GM19025 (cell line): ENCODE data around the gene SLC44A3.

Source experiments
- ATAC-seq: cut with Tn5 transposase; IDR thresholded peaks from one replicate; pipeline ENCODE4 v1.9.1; 2021; ENCODE audit warnings: mild to moderate bottlenecking, low read depth, moderate library complexity; ENCODE audit not compliant: unreplicated experiment

The SLC44A3 gene

GRCh38 chr1:94871031-94871430, 50.9 kb downstream of the SLC44A3 start:
- no peak for ATAC-seq

DNA sequence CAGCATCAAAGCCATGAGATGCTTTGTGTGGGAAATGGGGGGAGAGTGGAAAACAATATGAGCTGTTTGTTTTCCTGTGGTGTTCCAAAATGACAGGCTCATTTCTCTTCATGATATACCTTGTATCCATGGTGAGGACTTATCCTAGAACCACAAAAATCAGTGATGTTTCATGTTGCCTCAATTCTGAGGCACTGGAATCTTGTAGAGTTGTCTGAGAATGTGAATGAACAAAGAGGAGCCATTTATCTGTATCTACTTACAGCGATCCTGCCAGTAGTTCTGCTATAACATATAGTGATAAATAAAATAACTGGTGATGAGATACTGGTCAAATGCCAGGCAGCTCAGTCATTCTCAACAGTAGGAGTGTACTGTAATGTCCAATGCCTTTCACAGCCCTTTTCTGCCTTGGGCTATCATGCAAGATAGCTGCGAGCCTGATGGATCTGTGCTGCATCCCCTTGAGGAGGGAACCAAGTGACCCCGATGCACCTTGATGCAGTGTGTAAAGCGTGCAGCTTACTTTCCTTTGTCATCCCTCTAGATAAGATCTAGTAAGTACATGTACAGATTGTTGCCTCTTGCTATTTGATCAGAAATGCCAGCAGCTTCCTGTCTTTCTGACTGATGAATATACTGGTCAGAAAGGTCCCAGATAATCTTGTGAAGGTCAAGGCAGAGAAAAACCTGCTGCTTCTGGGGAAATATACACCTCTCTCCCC, 52.8 kb downstream of the SLC44A3 start:
- ATAC-seq: no peak

GRCh38 chr1:94873520-94874351, 53.6 kb downstream of the SLC44A3 start:
- peak; percentile 46 for ATAC-seq

DNA sequence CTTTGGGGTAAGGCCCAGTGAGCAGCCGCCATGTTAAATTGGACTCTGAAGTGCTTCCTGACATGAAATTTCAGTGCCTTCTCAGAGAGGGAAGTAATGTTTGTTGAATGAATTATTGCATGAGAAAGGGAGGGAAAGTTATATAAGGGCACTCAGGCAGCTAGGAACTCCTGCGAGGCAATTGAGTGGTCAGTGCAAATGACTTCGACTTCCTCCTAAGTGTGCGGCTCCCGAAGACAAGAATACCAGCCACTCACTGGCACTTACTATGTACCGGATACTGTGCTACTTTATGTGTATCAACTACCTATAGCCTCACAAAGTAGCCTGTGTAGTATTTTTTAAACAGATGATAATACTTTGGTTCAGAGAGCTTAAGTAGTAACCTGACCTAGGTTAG, 54.3 kb downstream of the SLC44A3 start:
- no peak for ATAC-seq

DNA sequence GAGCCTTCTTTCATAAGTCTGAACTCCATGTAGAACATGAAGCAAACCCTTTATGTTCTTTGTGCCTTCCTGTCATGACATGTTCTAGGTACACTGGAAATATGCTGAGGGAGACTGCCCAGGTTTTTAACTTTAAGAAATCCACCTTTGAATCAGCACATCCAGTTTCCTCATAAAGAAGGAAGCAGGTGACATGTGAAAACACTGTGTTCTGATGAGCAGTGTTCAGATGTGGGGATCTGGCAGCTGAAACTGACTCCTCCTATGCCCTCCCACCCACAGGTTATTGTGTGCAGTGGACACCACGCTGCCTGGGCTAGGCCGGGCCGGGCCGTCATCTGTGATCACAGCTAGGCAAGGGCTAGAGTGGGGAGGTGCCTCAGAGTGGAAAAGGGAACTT, 55.6 kb downstream of the SLC44A3 start:
- no peak for ATAC-seq

DNA sequence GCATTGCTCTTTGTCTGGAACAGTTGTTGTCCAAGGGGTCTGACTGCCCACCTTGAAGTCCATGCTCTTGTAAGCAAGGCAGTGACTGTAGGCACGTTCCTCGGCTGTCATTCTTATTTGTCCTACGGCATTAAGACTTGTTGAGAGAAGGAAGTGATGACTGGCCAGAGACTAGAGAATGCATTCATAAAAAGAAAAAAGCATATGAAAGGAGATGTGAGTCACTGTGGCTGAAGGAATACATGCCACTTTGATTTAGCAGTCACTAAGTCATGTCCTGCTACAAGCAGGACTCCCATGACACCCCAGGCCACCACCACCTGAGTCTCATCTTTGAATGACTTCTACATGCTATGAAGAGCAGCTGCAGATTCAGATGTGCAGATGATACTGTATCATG, 56.2 kb downstream of the SLC44A3 start:
- no peak for ATAC-seq

DNA sequence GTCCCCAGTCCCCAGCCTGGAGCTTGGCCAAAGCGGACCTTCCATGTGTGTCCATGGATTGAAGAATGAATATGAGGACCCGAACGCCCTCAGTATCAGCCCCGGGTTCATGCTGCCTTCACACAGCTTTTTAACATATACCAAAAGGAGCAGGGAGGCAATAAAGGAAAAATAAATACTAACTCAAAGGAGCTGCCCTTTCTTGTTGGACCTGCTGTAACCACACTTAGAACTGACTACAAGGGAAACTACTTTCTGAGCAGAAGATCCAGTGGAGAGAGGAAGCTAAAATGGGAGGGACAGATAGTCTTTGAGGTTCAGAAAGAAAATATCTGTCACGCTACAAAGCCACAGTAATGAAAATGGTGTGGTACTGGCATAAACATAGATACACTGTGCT, 58.2 kb downstream of the SLC44A3 start:
- ATAC-seq: no peak

DNA sequence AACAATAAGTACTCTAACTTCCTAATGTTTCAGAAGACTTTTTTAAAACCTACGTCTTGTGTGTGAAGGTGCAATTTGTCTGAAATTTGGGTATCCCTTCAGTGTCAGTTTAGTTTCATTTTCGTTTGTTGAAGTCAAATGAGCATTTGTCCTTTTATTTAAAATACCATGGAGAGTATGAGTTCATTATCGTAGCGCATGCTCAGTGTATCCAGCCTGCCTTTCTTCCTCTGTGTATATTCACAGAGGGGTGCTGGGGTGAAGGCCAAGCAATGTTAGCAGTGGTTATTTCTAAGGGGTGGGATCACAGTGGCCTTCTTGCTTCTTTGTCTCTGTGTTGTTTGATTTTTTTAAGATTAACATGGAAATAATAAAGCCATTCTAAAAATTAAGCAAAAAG, 63.5 kb downstream of the SLC44A3 start:
- ATAC-seq: no peak

- no peak for ATAC-seq
These were observed 63.9 kb downstream of the SLC44A3 start for GRCh38 chr1:94884106-94884505.

DNA sequence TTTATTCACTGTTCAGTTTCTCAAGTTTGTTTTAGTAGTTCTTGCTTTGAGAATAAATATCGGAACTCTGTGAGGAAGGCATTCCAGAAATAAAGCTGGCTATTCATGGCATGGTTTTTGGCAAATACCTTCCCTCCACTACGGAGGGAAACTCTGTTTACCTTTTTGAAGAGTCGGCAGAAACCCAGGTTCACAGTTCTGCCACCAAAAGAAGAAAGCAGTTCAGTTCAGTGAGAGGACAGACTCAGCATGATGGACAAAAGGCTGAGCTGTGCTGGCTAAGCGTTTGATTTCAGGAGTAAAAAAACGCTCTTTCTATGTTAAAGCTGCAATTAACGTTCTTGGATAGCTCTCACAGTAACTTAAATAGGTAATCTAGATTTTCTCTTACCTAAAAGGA, 64.3 kb downstream of the SLC44A3 start:
- no peak for ATAC-seq

GRCh38 chr1:94886361-94886760, 66.2 kb downstream of the SLC44A3 start:
- ATAC-seq: no peak

GRCh38 chr1:94887106-94887505, 66.9 kb downstream of the SLC44A3 start:
- ATAC-seq: no peak

GRCh38 chr1:94887603-94888171, 67.5 kb downstream of the SLC44A3 start:
- ATAC-seq: no peak

GRCh38 chr1:94888201-94888600, 68.0 kb downstream of the SLC44A3 start:
- ATAC-seq: no peak

GRCh38 chr1:94892604-94893254, 72.6 kb downstream of the SLC44A3 start:
- ATAC-seq: no peak

GRCh38 chr1:94894630-94895029, 74.5 kb downstream of the SLC44A3 start:
- no peak for ATAC-seq

DNA sequence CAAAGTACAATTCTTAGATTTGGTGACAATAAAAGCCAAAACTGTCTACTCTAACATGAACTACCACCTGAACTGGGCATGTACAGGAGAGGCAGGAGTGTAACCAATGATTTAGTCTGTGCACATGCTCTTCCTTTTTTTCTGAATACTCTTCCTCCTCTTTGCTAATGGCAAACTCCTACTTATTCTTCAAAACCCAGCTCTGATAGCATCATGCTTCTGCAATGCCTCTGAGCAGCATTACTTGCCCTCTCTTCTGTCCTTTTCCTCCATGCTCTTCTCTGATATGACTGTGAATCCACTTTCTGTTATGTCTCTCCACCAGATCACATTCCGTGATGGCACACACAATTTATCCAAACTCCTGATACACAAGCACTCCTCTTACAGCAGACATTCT, 75.4 kb downstream of the SLC44A3 start:
- ATAC-seq: no peak

DNA sequence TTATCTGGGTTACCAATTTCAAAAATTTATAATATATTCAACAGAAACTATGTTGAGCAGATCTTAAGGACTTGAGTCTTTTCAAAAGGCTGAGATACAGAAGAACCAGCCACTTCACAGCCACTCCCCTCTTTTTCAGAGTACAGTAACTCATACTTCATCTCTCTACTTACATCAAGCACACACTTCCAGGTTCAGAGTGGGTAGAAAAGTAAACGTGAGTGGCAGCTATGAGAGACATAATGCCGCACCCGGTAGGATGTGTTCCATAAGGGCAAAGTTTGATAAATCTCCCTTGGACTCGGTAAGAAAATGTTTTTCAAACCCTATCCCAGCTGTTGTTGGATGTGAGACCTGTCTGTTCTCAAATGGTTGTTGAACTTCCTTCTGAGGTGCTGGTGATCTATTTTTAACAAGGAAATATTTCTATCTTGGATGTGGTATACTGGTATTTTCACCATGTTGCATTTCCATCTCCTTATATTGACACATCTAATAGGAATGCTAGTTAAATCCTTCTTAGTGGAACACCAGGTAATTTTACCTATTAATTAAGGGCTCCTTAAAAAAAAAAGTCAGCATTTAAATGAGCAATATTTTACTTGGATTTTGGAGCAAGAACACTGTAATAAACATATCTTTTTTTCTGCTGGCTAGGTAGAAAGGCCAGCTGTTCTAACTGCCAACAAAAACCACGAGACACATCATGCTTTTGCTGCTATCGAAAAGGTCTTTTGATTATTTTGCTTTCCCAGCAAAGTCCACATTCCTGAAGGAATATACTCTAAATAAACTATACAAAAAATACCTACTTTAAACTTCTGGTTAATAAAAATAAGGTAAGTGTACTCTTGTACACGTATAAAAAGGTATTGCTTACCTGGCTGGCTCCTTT, 78.6 kb downstream of the SLC44A3 start:
- no peak for ATAC-seq

DNA sequence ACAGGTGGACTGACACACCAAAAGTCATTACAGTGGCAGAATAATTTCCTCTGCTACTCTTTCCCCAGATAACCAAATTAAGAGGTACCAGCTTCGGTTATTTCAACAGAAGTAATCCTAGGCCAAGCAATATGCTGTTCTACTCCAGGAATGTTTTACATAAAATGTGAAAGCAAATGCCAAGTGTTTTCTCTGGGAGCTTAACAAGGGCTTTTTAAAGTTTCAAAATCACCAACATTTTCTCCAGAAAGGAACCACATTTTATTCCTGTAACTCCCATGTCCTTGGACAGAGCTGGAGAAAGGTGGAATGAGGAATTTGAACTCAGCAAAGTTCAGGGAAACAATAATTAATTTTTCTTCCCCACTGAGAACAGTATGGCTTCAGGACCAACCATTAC, 79.6 kb downstream of the SLC44A3 start:
- ATAC-seq: no peak

DNA sequence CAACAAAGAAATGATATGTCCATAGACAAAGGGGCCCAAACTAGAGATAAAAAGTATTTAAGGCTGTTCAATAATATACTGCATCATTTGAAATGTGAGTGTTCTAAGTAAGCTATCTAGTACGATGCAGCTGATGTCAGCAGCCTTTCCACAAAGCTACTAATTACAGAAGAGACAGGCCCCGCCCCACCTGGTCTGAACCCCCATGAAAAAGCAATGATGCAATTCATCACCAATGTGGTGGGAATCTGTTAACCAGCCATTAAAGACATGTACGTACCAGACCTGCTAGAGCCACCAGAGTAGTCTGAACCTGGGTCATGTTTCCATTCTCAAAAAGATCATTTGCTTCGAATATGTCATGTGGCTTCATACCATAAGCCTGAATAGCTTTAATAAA, 81.7 kb downstream of the SLC44A3 start:
- ATAC-seq: no peak
